ENCODE measurements around the gene RCC1. TPM values are rescaled to one million over a fixed set of nuclear protein-coding genes. Genes with fewer than 3 reads are reported as not detected.
"Not testable (repeated sequence)": the region's sequence is repeated elsewhere in the genome, so short reads cannot be mapped to it uniquely, and the experiment has no call there.

RCC1 gene
- 56.0 TPM for total RNA-seq

GRCh38 chr1:28505406-28506187, at the start of gene RCC1:
Gene RCC1 (plus strand): TSS chr1:28506043. CDS start chr1:28529867, 23,824 bp downstream.
- peak; percentile 88 to 99 (median 98) for DNase-seq (ENCODE audit: low read depth in 2 of 3, low spot score in 2 of 3)

GRCh38 chr1:28456078-28456477, 49.8 kb upstream of the RCC1 start:
- DNase-seq (ENCODE audit: low read depth in 2 of 3, low spot score in 2 of 3), result peak in 2 of 3 donors; percentile 61 to 76

- DNase-seq (ENCODE audit: low read depth in 2 of 3, low spot score in 2 of 3), result no peak
Measured at GRCh38 chr1:28457678-28458077, 48.2 kb upstream of the RCC1 start.

GRCh38 chr1:28458237-28459228, 47.3 kb upstream of the RCC1 start:
- DNase-seq (ENCODE audit: low read depth in 2 of 3, low spot score in 2 of 3), result no peak

- DNase-seq (ENCODE audit: low read depth in 2 of 3, low spot score in 2 of 3), result no peak
Measured at GRCh38 chr1:28466226-28466778, 39.5 kb upstream of the RCC1 start.

- no peak for DNase-seq (ENCODE audit: low read depth in 2 of 3, low spot score in 2 of 3)
Measured at GRCh38 chr1:28470146-28470545, 35.7 kb upstream of the RCC1 start.

- not testable (repeated sequence) for DNase-seq (ENCODE audit: low read depth in 2 of 3, low spot score in 2 of 3)
Measured at GRCh38 chr1:28479497-28479896, 26.3 kb upstream of the RCC1 start.

- DNase-seq (ENCODE audit: low read depth in 2 of 3, low spot score in 2 of 3), result no peak
Measured at GRCh38 chr1:28480308-28480707, 25.5 kb upstream of the RCC1 start.

- DNase-seq (ENCODE audit: low read depth in 2 of 3, low spot score in 2 of 3), result no peak
Measured at GRCh38 chr1:28482138-28482537, 23.7 kb upstream of the RCC1 start.

- DNase-seq (ENCODE audit: low read depth in 2 of 3, low spot score in 2 of 3), result no peak
Measured at GRCh38 chr1:28482702-28483101, 23.1 kb upstream of the RCC1 start.

GRCh38 chr1:28494737-28495136, 11.1 kb upstream of the RCC1 start:
- no peak for DNase-seq (ENCODE audit: low read depth in 2 of 3, low spot score in 2 of 3)

GRCh38 chr1:28499553-28499952, 6.3 kb upstream of the RCC1 start:
- no peak for DNase-seq (ENCODE audit: low read depth in 2 of 3, low spot score in 2 of 3)

GRCh38 chr1:28501925-28502324, 3.9 kb upstream of the RCC1 start:
- no peak for DNase-seq (ENCODE audit: low read depth in 2 of 3, low spot score in 2 of 3)

- no peak for DNase-seq (ENCODE audit: low read depth in 2 of 3, low spot score in 2 of 3)
Measured at GRCh38 chr1:28503117-28503516, 2.7 kb upstream of the RCC1 start.

- DNase-seq (ENCODE audit: low read depth in 2 of 3, low spot score in 2 of 3), result no peak
Measured at GRCh38 chr1:28506907-28507246, 1.0 kb downstream of the RCC1 start.

GRCh38 chr1:28507247-28507645, 1.4 kb downstream of the RCC1 start:
- no peak for DNase-seq (ENCODE audit: low read depth in 2 of 3, low spot score in 2 of 3)

GRCh38 chr1:28507646-28508434, 2.0 kb downstream of the RCC1 start:
- DNase-seq (ENCODE audit: low read depth in 2 of 3, low spot score in 2 of 3), result no peak

- DNase-seq (ENCODE audit: low read depth in 2 of 3, low spot score in 2 of 3), result no peak
Measured at GRCh38 chr1:28508435-28508754, 2.6 kb downstream of the RCC1 start.

- DNase-seq (ENCODE audit: low read depth in 2 of 3, low spot score in 2 of 3), result no peak
Measured at GRCh38 chr1:28509705-28510272, 3.9 kb downstream of the RCC1 start.

GRCh38 chr1:28510273-28510969, 4.6 kb downstream of the RCC1 start:
- DNase-seq (ENCODE audit: low read depth in 2 of 3, low spot score in 2 of 3), result no peak

Measured in hematopoietic multipotent progenitor cell (in vitro differentiated cells).